WTC11 (cell line): Measurements from ENCODE around the gene CD2. TPM values are rescaled to one million over a fixed set of nuclear protein-coding genes. Genes with fewer than 3 reads are reported as not detected.
"Not testable (repeated sequence)": the region's sequence is repeated elsewhere in the genome, so short reads cannot be mapped to it uniquely, and the experiment has no call there.

ENCODE experiments used
- ATAC-seq: fragments of 200-7000 bp; cut with Tn5 transposase; 2 replicates; pipeline ENCODE4 v1.10.0; 2021; ENCODE audit warnings: mild to moderate bottlenecking, moderate library complexity
- CTCF ChIA-PET: fragments of 300-600 bp; sonication (Branson Sonifier 250); formaldehyde crosslinking; loops from one replicate; lab custom pipeline; 2021; ENCODE audit warnings: antibody characterized with exemption; lab: Charles Lee
- POLR2A ChIA-PET: fragments of 350-600 bp; sonication (Branson Sonifier 250); formaldehyde crosslinking; loops from one replicate; lab custom pipeline; 2021; ENCODE audit warnings: antibody characterized with exemption; lab: Charles Lee
- DNase-seq: peaks from one replicate; pipeline ENCODE4 v3.0.0; 2021; ENCODE audit warnings: low spot score
- H3K27ac Mint-ChIP-seq: 2 replicates; pipeline ENCODE4 v1.8.0; 2021; ENCODE audit warnings: mixed read lengths
- H3K27me3 Mint-ChIP-seq: 2 replicates; pipeline ENCODE4 v1.8.0; 2021; ENCODE audit warnings: low read depth, mild to moderate bottlenecking, moderate library complexity, mixed read lengths
- H3K36me3 Mint-ChIP-seq: 2 replicates; pipeline ENCODE4 v1.8.0; 2021; ENCODE audit warnings: mixed read lengths
- H3K4me1 Mint-ChIP-seq: 2 replicates; pipeline ENCODE4 v1.8.0; 2022; ENCODE audit warnings: mixed read lengths
- H3K4me3 Mint-ChIP-seq: 2 replicates; pipeline ENCODE4 v1.8.0; 2021; ENCODE audit warnings: mild to moderate bottlenecking, moderate library complexity, mixed read lengths
- H3K9me3 Mint-ChIP-seq: 2 replicates; pipeline ENCODE4 v1.8.0; 2021; ENCODE audit warnings: mixed read lengths
- ATF1 ChIP-seq: sonication (generic); formaldehyde crosslinking; IDR thresholded peaks from 2 replicates; pipeline ENCODE4 v1.8.1; 2023; ENCODE audit warnings: mild to moderate bottlenecking, moderate library complexity, missing genetic modification reagents
- ATF3 ChIP-seq: sonication (generic); formaldehyde crosslinking; conservative IDR thresholded peaks from 2 replicates; pipeline ENCODE4 v1.8.1; 2022; ENCODE audit warnings: mild to moderate bottlenecking, missing genetic modification reagents
- EMX1 ChIP-seq: fragments of 250-450 bp; sonication (Bioruptor Pico); IDR thresholded peaks from 2 replicates; pipeline ENCODE4 v1.8.0; 2021; ENCODE audit warnings: mild to moderate bottlenecking
- ETV6 ChIP-seq: sonication (generic); formaldehyde crosslinking; IDR thresholded peaks from 2 replicates; pipeline ENCODE4 v1.8.1; 2022; ENCODE audit warnings: mild to moderate bottlenecking, missing genetic modification reagents
- FOXK1 ChIP-seq: sonication (generic); formaldehyde crosslinking; IDR thresholded peaks from 2 replicates; pipeline ENCODE4 v1.8.0; 2022; ENCODE audit warnings: mild to moderate bottlenecking, moderate library complexity, missing genetic modification reagents
- FOXP4 ChIP-seq: sonication (generic); formaldehyde crosslinking; IDR thresholded peaks from 2 replicates; pipeline ENCODE4 v1.8.0; 2022; ENCODE audit warnings: mild to moderate bottlenecking, missing genetic modification reagents
- GRHL2 ChIP-seq: fragments of 250-450 bp; sonication (Bioruptor Pico); IDR thresholded peaks from 2 replicates; pipeline ENCODE4 v1.8.0; 2022; ENCODE audit warnings: mild to moderate bottlenecking, moderate library complexity; ENCODE audit not compliant: insufficient replicate concordance, severe bottlenecking
- IRF2 ChIP-seq: sonication (generic); formaldehyde crosslinking; IDR thresholded peaks from 2 replicates; pipeline ENCODE4 v1.8.0; 2022; ENCODE audit warnings: low read depth, missing genetic modification reagents, borderline replicate concordance
- MXD4 ChIP-seq: fragments of 250-450 bp; sonication (Bioruptor Pico); IDR thresholded peaks from 2 replicates; pipeline ENCODE4 v1.8.0; 2021; ENCODE audit warnings: mild to moderate bottlenecking, moderate library complexity, borderline replicate concordance
- MYBL2 ChIP-seq: sonication (generic); formaldehyde crosslinking; IDR thresholded peaks from 2 replicates; pipeline ENCODE4 v1.8.1; 2023; ENCODE audit warnings: mild to moderate bottlenecking, moderate library complexity, missing genetic modification reagents
- NFYB ChIP-seq: sonication (generic); formaldehyde crosslinking; conservative IDR thresholded peaks from 2 replicates; pipeline ENCODE4 v1.8.0; 2022; ENCODE audit warnings: low read depth, missing genetic modification reagents
- NR2C2 ChIP-seq: sonication (generic); formaldehyde crosslinking; IDR thresholded peaks from 2 replicates; pipeline ENCODE4 v1.8.0; 2022; ENCODE audit warnings: mild to moderate bottlenecking, missing genetic modification reagents
- NR3C1 ChIP-seq: sonication (generic); formaldehyde crosslinking; conservative IDR thresholded peaks from 2 replicates; pipeline ENCODE4 v1.8.1; 2023; ENCODE audit warnings: low read depth, mild to moderate bottlenecking, missing genetic modification reagents
- PRRX2 ChIP-seq: fragments of 250-450 bp; sonication (Bioruptor Pico); IDR thresholded peaks from 2 replicates; pipeline ENCODE4 v1.8.0; 2021; ENCODE audit warnings: mild to moderate bottlenecking
- TCF7 ChIP-seq: sonication (generic); formaldehyde crosslinking; IDR thresholded peaks from 2 replicates; pipeline ENCODE4 v1.8.0; 2022; ENCODE audit warnings: mild to moderate bottlenecking, low read depth, missing genetic modification reagents, moderate library complexity
- TEAD1 ChIP-seq: sonication (generic); formaldehyde crosslinking; IDR thresholded peaks from 2 replicates; pipeline ENCODE4 v1.8.0; 2022; ENCODE audit warnings: mild to moderate bottlenecking, missing genetic modification reagents
- ZNF138 ChIP-seq: sonication (generic); formaldehyde crosslinking; conservative IDR thresholded peaks from 2 replicates; pipeline ENCODE4 v1.8.1; 2022; ENCODE audit warnings: mild to moderate bottlenecking, moderate library complexity, missing genetic modification reagents
- ZNF263 ChIP-seq: sonication (generic); formaldehyde crosslinking; IDR thresholded peaks from 2 replicates; pipeline ENCODE4 v1.8.1; 2022; ENCODE audit warnings: low read depth, mild to moderate bottlenecking, moderate library complexity, missing genetic modification reagents
- ZNF512 ChIP-seq: sonication (generic); formaldehyde crosslinking; IDR thresholded peaks from 2 replicates; pipeline ENCODE4 v1.8.1; 2022; ENCODE audit warnings: missing genetic modification reagents, borderline replicate concordance
- ZNF671 ChIP-seq: fragments of 250-450 bp; sonication (Bioruptor Pico); IDR thresholded peaks from 2 replicates; pipeline ENCODE4 v1.8.0; 2021; ENCODE audit warnings: mild to moderate bottlenecking
- total RNA-seq: library from RNA; stranded (reverse); gene quantifications from 3 replicates; pipeline ENCODE4 v1.2.3, GENCODE V29; 2021

The CD2 gene
- total RNA-seq, 1 experiment from 2014 or later, result 0.13 TPM

GRCh38 chr1:116755066-116755465 lies 836 bp downstream of the CD2 start:
- H3K27me3 Mint-ChIP-seq, result no peaks in the 10 kb centered on the region
- no peak for ATAC-seq
- no peaks in the 10 kb centered on the region for H3K4me1 Mint-ChIP-seq
- CTCF ChIA-PET, result interaction anchor here (0.5 to 2.4 kb wide), 4 partner anchors 9 to 127 kb away, joined by 5 to 8 read pairs (median 6); no protein-coding TSS in a partner anchor
- peaks cover 2% of the 10 kb centered on the region for H3K9me3 Mint-ChIP-seq
- TF ChIP-seq NR2C2 (CRISPR knock-in tag) (no peak), ATF3 (CRISPR knock-in tag) (no peak), TEAD1 (CRISPR knock-in tag) (no peak), GRHL2 (CRISPR knock-in tag) (no peak), FOXP4 (no peak)
- TF ChIP-seq, all 79 proteins: peak for 0
- H3K27ac Mint-ChIP-seq, result no peak overlapping the region
- no peak overlapping the region for H3K4me3 Mint-ChIP-seq
- POLR2A ChIA-PET, result no interaction called here
- DNase-seq, result no peak
- H3K36me3 Mint-ChIP-seq, result no peaks in the 10 kb centered on the region

- no peak for DNase-seq
- CTCF ChIA-PET, result interaction anchor here (0.5 to 2.4 kb wide), 3 partner anchors 8 to 127 kb away, joined by 5 to 8 read pairs (median 5); no protein-coding TSS in a partner anchor
- no peaks in the 10 kb centered on the region for H3K9me3 Mint-ChIP-seq
- H3K27me3 Mint-ChIP-seq, result no peaks in the 10 kb centered on the region
- H3K4me3 Mint-ChIP-seq, result no peak overlapping the region
- TF ChIP-seq ETV6, result no peak
- no peak for TF ChIP-seq ZNF263 (CRISPR knock-in tag)
- TF ChIP-seq NFYB, result no peak
- TF ChIP-seq ATF1, result no peak
- TF ChIP-seq MYBL2 (CRISPR knock-in tag), result no peak
- no peak for TF ChIP-seq FOXK1 (CRISPR knock-in tag)
- TF ChIP-seq NR3C1 (CRISPR knock-in tag), result no peak
- TF ChIP-seq ZNF138, result no peak
- no peak for TF ChIP-seq MXD4
- TF ChIP-seq TCF7 (CRISPR knock-in tag), result no peak
- TF ChIP-seq ZNF671 (CRISPR knock-in tag), result no peak
- TF ChIP-seq PRRX2 (CRISPR knock-in tag), result no peak
- TF ChIP-seq EMX1 (CRISPR knock-in tag), result no peak
- no peak for TF ChIP-seq FOXP4
- TF ChIP-seq IRF2 (CRISPR knock-in tag), result no peak
- TF ChIP-seq ZNF512 (CRISPR knock-in tag), result no peak
- H3K36me3 Mint-ChIP-seq, result no peaks in the 10 kb centered on the region
- POLR2A ChIA-PET, result no interaction called here
- H3K4me1 Mint-ChIP-seq, result no peaks in the 10 kb centered on the region
- ATAC-seq, result no peak
- H3K27ac Mint-ChIP-seq, result no peak overlapping the region
Observed at GRCh38 chr1:116755681-116756080, 1.5 kb downstream of the CD2 start.

- H3K27me3 Mint-ChIP-seq, H3K27ac Mint-ChIP-seq, H3K4me3 Mint-ChIP-seq, POLR2A ChIA-PET, ATAC-seq, H3K9me3 Mint-ChIP-seq, H3K36me3 Mint-ChIP-seq, DNase-seq, H3K4me1 Mint-ChIP-seq: not testable (repeated sequence)
- CTCF ChIA-PET, result interaction anchor here (2.4 kb wide), 1 partner anchor 8 kb away, joined by 8 read pairs; no protein-coding TSS in a partner anchor
Observed at GRCh38 chr1:116756092-116756491, 1.9 kb downstream of the CD2 start.

GRCh38 chr1:116758456-116758815 lies 4.2 kb downstream of the CD2 start:
- H3K4me1 Mint-ChIP-seq, DNase-seq, H3K36me3 Mint-ChIP-seq, CTCF ChIA-PET, POLR2A ChIA-PET, H3K9me3 Mint-ChIP-seq, H3K27ac Mint-ChIP-seq, H3K27me3 Mint-ChIP-seq, H3K4me3 Mint-ChIP-seq, ATAC-seq: not testable (repeated sequence)
